Measurements from ENCODE around the gene BBS12. TPM values are rescaled to one million over a fixed set of nuclear protein-coding genes. Genes with fewer than 3 reads are reported as not detected.
"Not testable (repeated sequence)": the region's sequence is repeated elsewhere in the genome, so short reads cannot be mapped to it uniquely, and the experiment has no call there.

BBS12 gene
- total RNA-seq, 1 donor from 2014 or later = 4.2 TPM

- H3K27me3 ChIP-seq (ENCODE audit: control insufficient read depth in 3 of 3, insufficient read depth in 3 of 3, low read length in 3 of 3); H3K4me3 ChIP-seq (ENCODE audit: low read length in 3 of 3); H3K36me3 ChIP-seq (ENCODE audit: control insufficient read depth in 3 of 3, insufficient read depth in 3 of 3, low read length in 3 of 3); H3K9ac ChIP-seq (ENCODE audit: low read depth in 1 of 3, low read length in 3 of 3); H3K27ac ChIP-seq (ENCODE audit: low read depth, low read length); H3K4me1 ChIP-seq (ENCODE audit: control insufficient read depth in 3 of 3, insufficient read depth in 3 of 3, low read length in 3 of 3); H3K9me3 ChIP-seq (ENCODE audit: control insufficient read depth in 3 of 3, low read length in 3 of 3): not testable (repeated sequence)
Observed at GRCh38 chr4:122786920-122787319, 54.4 kb downstream of the BBS12 start.

DNA sequence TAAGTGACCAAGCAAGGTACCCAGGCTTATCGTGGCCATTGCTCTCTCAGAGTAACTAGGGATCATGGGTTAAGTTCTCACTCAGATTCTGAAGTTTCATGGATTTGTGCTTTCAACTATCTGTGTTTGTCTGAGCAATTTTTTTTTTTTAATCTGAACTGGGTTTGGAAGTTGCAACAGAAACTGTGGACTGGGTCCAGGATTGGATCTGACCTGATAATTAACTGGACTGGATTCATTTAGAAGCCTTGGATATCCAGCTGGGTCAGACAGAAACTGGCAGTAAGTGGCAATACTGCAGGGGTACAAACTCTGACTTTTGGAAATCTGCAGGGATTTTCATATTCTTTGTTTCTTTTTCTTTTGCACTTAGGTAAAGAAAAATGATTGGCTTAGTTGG lies 55.4 kb downstream of the BBS12 start:
- H3K4me1 ChIP-seq (ENCODE audit: control insufficient read depth in 3 of 3, insufficient read depth in 3 of 3, low read length in 3 of 3) = peaks cover 6 to 8% (median 8%) of the 10 kb centered on the region in 3 donors
- no peak overlapping the region for H3K27ac ChIP-seq (ENCODE audit: low read depth, low read length)
- H3K4me3 ChIP-seq (ENCODE audit: low read length in 3 of 3) = no peak overlapping the region
- no peaks in the 10 kb centered on the region for H3K36me3 ChIP-seq (ENCODE audit: control insufficient read depth in 3 of 3, insufficient read depth in 3 of 3, low read length in 3 of 3)
- no peaks in the 10 kb centered on the region for H3K9me3 ChIP-seq (ENCODE audit: control insufficient read depth in 3 of 3, low read length in 3 of 3)
- H3K27me3 ChIP-seq (ENCODE audit: control insufficient read depth in 3 of 3, insufficient read depth in 3 of 3, low read length in 3 of 3) = no peaks in the 10 kb centered on the region
- H3K9ac ChIP-seq (ENCODE audit: low read depth in 1 of 3, low read length in 3 of 3) = no peak overlapping the region

DNA sequence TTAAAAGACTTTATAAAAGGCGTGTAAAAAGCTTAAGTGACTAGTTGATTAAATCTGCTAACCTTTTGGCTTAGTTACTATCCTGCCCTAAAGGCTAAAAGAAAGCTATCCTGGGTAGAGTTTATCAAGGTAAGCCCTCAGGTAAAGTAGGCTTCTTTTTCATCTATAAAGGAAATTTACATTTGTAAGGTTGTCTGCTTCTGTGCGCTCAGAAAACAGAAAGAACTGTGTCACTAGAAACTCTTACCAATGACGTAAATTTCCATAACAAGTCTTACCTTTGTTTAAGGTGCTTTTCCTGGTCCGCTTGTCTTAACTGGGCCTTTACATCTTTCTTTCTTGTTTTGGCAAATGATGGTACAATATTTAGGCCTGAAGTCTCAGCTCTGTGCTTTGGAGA lies 56.4 kb downstream of the BBS12 start:
- peaks cover 0 to under 1% (median 0%) of the 10 kb centered on the region in 3 donors for H3K4me1 ChIP-seq (ENCODE audit: control insufficient read depth in 3 of 3, insufficient read depth in 3 of 3, low read length in 3 of 3)
- H3K27ac ChIP-seq (ENCODE audit: low read depth, low read length) = no peak overlapping the region
- no peaks in the 10 kb centered on the region for H3K9me3 ChIP-seq (ENCODE audit: control insufficient read depth in 3 of 3, low read length in 3 of 3)

DNA sequence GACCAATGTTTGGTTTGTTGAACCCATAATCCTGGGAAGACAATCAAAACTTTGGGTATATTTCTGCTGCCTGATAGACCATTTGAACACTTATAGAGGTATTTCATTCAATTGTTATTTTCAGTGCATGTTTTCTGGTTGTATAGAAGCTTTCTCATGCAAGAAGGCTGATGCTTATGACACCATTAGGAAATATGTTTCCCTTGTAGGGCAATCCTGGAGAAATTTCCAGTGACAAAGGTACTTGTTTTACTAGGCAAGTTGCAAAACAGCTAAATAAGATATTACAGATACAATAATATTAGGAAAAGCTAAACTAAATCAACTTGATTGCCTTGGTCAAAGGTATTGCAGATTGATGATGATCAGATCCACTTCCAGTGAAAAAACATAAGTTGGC lies 61.3 kb downstream of the BBS12 start:
- H3K27ac ChIP-seq (ENCODE audit: low read depth, low read length) = no peak overlapping the region
- peaks cover 0 to 7% (median 4%) of the 10 kb centered on the region in 3 donors for H3K4me1 ChIP-seq (ENCODE audit: control insufficient read depth in 3 of 3, insufficient read depth in 3 of 3, low read length in 3 of 3)
- H3K4me3 ChIP-seq (ENCODE audit: low read length in 3 of 3) = no peak overlapping the region
- no peaks in the 10 kb centered on the region for H3K9me3 ChIP-seq (ENCODE audit: control insufficient read depth in 3 of 3, low read length in 3 of 3)
- H3K27me3 ChIP-seq (ENCODE audit: control insufficient read depth in 3 of 3, insufficient read depth in 3 of 3, low read length in 3 of 3) = no peaks in the 10 kb centered on the region
- no peak overlapping the region for H3K9ac ChIP-seq (ENCODE audit: low read depth in 1 of 3, low read length in 3 of 3)
- no peaks in the 10 kb centered on the region for H3K36me3 ChIP-seq (ENCODE audit: control insufficient read depth in 3 of 3, insufficient read depth in 3 of 3, low read length in 3 of 3)

More for the DNA sequence above, 56.4 kb downstream of the BBS12 start:
- Histone ChIP-seq H3K36me3 (ENCODE audit: control insufficient read depth in 3 of 3, insufficient read depth in 3 of 3, low read length in 3 of 3) (no peaks in the 10 kb centered on the region), H3K4me3 (ENCODE audit: low read length in 3 of 3) (no peak overlapping the region), H3K9ac (ENCODE audit: low read depth in 1 of 3, low read length in 3 of 3) (no peak overlapping the region), H3K27me3 (ENCODE audit: control insufficient read depth in 3 of 3, insufficient read depth in 3 of 3, low read length in 3 of 3) (no peaks in the 10 kb centered on the region)

Other genes starting within 250 kb of the BBS12 start
- not detected for gene IL21, start 111.6 kb upstream of the BBS12 start, total RNA-seq
- 8.4 TPM for gene FGF2, start 94.1 kb downstream of the BBS12 start, total RNA-seq
- 9.9 TPM for gene NUDT6, start 189.9 kb downstream of the BBS12 start, total RNA-seq

All from skeletal muscle tissue (tissue), 4 donors.